Common myeloid progenitor, CD34-positive (primary cell): Measurements from ENCODE around the gene TMEM63B.

Experiments used
- CTCF ChIA-PET: fragments of 350-600 bp; sonication (Branson Sonifier 250); formaldehyde crosslinking; loops from one replicate; lab custom pipeline; 2021; ENCODE audit warnings: antibody characterized with exemption; lab: Charles Lee
- POLR2A ChIA-PET: fragments of 350-600 bp; sonication (Branson Sonifier 250); formaldehyde crosslinking; loops from one replicate; lab custom pipeline; 2021; ENCODE audit warnings: antibody characterized with exemption; lab: Charles Lee
- DNase-seq, 3 donors: peaks; one replicate each; pipeline versions ENCODE4 v3.0.0 to v3.0.0-alpha.2; 2013
- H3K27ac ChIP-seq, 2 experiments: 1 replicate in 1 of 2; 2 replicates in 1 of 2; pipeline ENCODE4 v1.7.0; 2013; ENCODE audit warnings: inconsistent platforms in 2 of 2, low read length in 2 of 2, mild to moderate bottlenecking in 2 of 2, low read depth in 1 of 2, moderate library complexity in 1 of 2; ENCODE audit not compliant: severe bottlenecking in 2 of 2, insufficient read depth in 1 of 2, poor library complexity in 1 of 2
- H3K27me3 ChIP-seq, 5 experiments: replicated peaks in 2 of 5; 1 replicate in 3 of 5; 2 replicates in 2 of 5; pipeline versions ENCODE4 v1.6.1 to v1.7.0; 2013; ENCODE audit warnings: low read length in 4 of 5, mild to moderate bottlenecking in 2 of 5, moderate library complexity in 2 of 5, inconsistent platforms in 1 of 5; ENCODE audit not compliant: insufficient read depth in 5 of 5, control insufficient read depth in 4 of 5
- H3K36me3 ChIP-seq, 4 experiments: 1 replicate in 2 of 4; 2 replicates in 2 of 4; pipeline versions ENCODE4 v1.6.1 to v1.7.0; 2013; ENCODE audit warnings: low read length in 3 of 4, control low read depth in 1 of 4, mild to moderate bottlenecking in 1 of 4; ENCODE audit not compliant: control insufficient read depth in 4 of 4, insufficient read depth in 4 of 4
- H3K4me1 ChIP-seq, 4 experiments: 1 replicate in 3 of 4; 2 replicates in 1 of 4; pipeline versions ENCODE4 v1.6.1 to v1.7.1; 2013; ENCODE audit warnings: low read length in 3 of 4, mild to moderate bottlenecking in 3 of 4, control low read depth in 1 of 4, inconsistent platforms in 1 of 4, moderate library complexity in 1 of 4; ENCODE audit not compliant: control insufficient read depth in 4 of 4, insufficient read depth in 4 of 4; ENCODE audit errors: control extremely low read depth in 1 of 4
- H3K4me3 ChIP-seq, 7 experiments: 1 replicate in 4 of 7; 2 replicates in 3 of 7; pipeline versions ENCODE4 v1.5.1 to v1.7.0; 2013; ENCODE audit warnings: mild to moderate bottlenecking in 7 of 7, low read length in 6 of 7, moderate library complexity in 6 of 7, inconsistent platforms in 2 of 7, low read depth in 2 of 7, control low read depth in 1 of 7; ENCODE audit not compliant: insufficient read depth in 4 of 7, control insufficient read depth in 1 of 7; ENCODE audit errors: extremely low read depth in 1 of 7
- H3K9me3 ChIP-seq, 5 experiments: 1 replicate in 4 of 5; 2 replicates in 1 of 5; pipeline versions ENCODE4 v1.6.1 to v1.7.1; 2013; ENCODE audit warnings: low read length in 4 of 5, mild to moderate bottlenecking in 2 of 5, inconsistent platforms in 1 of 5, low read depth in 1 of 5, moderate library complexity in 1 of 5; ENCODE audit not compliant: control insufficient read depth in 4 of 5, insufficient read depth in 2 of 5; ENCODE audit errors: control extremely low read depth in 1 of 5
- WGBS: methylation state at CpG from one replicate; pipeline ENCODE4 v1.1.5; 2013; ENCODE audit not compliant: insufficient coverage; 5-methylcytosine and 5-hydroxymethylcytosine counted together

Gene TMEM63B

GRCh38 chr6:44081753-44082152 is 45.6 kb upstream of the TMEM63B start:
- 91% methylated on average over 4 of the region's 6 CpGs for WGBS
- Histone ChIP-seq H3K27me3 (peaks cover 0 to 17% (median 10%) of the 10 kb centered on the region in 5 experiments), H3K36me3 (no peaks in the 10 kb centered on the region), H3K4me3 (no peak overlapping the region), H3K4me1 (peaks cover 0 to 17% (median 9%) of the 10 kb centered on the region in 4 experiments), H3K9me3 (no peaks in the 10 kb centered on the region), H3K27ac (no peak overlapping the region)
- no peak for DNase-seq
- CTCF ChIA-PET: interaction anchor here (1.3 to 3.4 kb wide), 3 partner anchors 308 to 360 kb away, joined by 3 to 17 read pairs (median 4); no protein-coding TSS in a partner anchor
- POLR2A ChIA-PET: interaction anchor here (0.6 kb wide), 1 partner anchor 357 kb away, joined by 3 read pairs; no protein-coding TSS in a partner anchor

DNA sequence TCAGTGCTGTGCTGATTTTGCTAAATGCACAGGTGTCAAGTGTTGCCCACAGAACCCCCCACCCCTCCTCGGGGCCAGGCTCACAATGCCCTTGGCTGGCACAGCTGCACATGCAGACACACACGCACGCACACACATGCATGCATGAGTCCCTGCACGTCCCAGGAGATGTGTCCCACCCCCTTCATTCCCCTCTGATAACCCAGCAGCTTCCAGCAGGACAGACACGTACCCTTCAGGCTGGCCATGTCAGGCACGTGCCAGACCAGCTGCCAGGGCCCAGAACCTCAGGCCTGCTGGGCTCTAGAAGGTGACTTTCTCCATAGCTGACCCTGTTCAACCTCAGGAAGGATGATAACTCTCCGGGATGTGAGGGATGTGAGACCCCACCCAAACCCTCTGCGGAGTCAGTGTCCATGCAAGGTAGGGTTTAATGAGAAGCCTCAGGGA is 44.5 kb upstream of the TMEM63B start:
- ChIA-PET CTCF (interaction anchor here (0.8 to 1.4 kb wide), 4 partner anchors 9 to 415 kb away, joined by 3 to 5 read pairs (median 4); no protein-coding TSS in a partner anchor), POLR2A (interaction anchor here (0.5 kb wide), 1 partner anchor 164 kb away, joined by 4 read pairs; no protein-coding TSS in a partner anchor)
- no peak for DNase-seq
- Histone ChIP-seq H3K36me3 (no peaks in the 10 kb centered on the region), H3K4me1 (peaks cover 0 to 15% (median 7%) of the 10 kb centered on the region in 4 experiments), H3K4me3 (no peak overlapping the region), H3K27me3 (peaks cover 0 to 6% (median 3%) of the 10 kb centered on the region in 5 experiments), H3K27ac (no peak overlapping the region), H3K9me3 (no peaks in the 10 kb centered on the region)
- WGBS: 94% methylated on average over 8 of the region's 8 CpGs

DNA sequence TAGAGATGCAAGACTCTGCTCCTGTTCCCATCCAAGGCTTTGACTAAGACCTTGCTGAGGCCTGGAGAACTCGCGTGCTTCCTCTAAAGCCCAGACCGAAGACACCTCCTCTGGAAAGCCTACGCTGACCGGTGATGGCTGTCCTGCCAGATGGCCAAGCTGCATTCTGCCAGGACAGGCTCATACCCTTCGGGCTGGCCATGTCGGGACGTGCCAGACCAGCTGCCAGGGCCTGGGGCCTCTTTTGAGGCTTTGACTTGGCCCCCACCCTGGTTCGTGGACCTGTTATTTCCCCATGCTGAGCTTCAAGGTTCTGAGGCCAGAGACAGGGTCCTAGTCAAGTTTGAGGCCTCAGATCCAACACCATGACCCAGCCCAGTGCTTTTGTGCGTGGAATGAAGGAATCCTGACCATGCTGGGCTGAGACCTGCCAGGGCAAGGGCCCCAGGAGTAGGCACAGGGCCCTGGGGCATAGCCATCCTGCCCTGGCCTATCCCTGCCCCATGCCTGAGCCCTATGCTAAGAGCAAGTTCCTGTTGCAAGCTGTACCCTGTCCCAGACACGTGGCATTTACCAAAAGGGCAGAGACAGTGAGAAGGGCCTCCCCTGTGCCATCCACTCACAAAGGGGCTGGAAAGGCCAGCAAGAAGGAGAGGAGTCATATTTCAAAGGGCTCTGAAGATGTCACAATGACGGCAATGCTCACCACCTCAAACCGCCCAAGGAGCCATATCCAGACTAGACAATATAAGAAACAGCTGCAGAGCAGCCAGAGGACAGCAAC is 42.9 kb upstream of the TMEM63B start:
- CTCF ChIA-PET: interaction anchor here (1.0 to 2.6 kb wide), 4 partner anchors 10 to 416 kb away, joined by 3 to 11 read pairs (median 4); no protein-coding TSS in a partner anchor
- POLR2A ChIA-PET: no interaction called here
- WGBS: over 99% methylated on average over 11 of the region's 13 CpGs
- peaks cover 0 to 13% (median 7%) of the 10 kb centered on the region in 4 experiments for H3K4me1 ChIP-seq
- DNase-seq: no peak
- H3K9me3 ChIP-seq: no peaks in the 10 kb centered on the region
- H3K27ac ChIP-seq: no peak overlapping the region
- no peaks in the 10 kb centered on the region for H3K36me3 ChIP-seq
- no peaks in the 10 kb centered on the region for H3K27me3 ChIP-seq
- H3K4me3 ChIP-seq: no peak overlapping the region

GRCh38 chr6:44085219-44085618 is 42.1 kb upstream of the TMEM63B start:
- Histone ChIP-seq H3K4me3 (no peak overlapping the region), H3K27ac (no peak overlapping the region), H3K4me1 (peaks cover 0 to 12% (median 7%) of the 10 kb centered on the region in 4 experiments), H3K36me3 (no peaks in the 10 kb centered on the region), H3K9me3 (no peaks in the 10 kb centered on the region), H3K27me3 (no peaks in the 10 kb centered on the region)
- DNase-seq: no peak
- ChIA-PET CTCF (interaction anchor here (1.0 to 3.4 kb wide), 6 partner anchors 9 to 417 kb away, joined by 3 to 11 read pairs (median 4); no protein-coding TSS in a partner anchor), POLR2A (no interaction called here)
- WGBS: 100% methylated on average over 1 of the region's 2 CpGs

- DNase-seq: no peak
- no peaks in the 10 kb centered on the region for H3K4me1 ChIP-seq
- H3K9me3 ChIP-seq: no peaks in the 10 kb centered on the region
- no peak overlapping the region for H3K4me3 ChIP-seq
- ChIA-PET CTCF (interaction anchor here (1.4 to 3.4 kb wide), 2 partner anchors 10 to 363 kb away, joined by 3 to 11 read pairs; no protein-coding TSS in a partner anchor), POLR2A (no interaction called here)
- 89% methylated on average over 7 of the region's 9 CpGs for WGBS
- H3K27ac ChIP-seq: no peak overlapping the region
- H3K27me3 ChIP-seq: no peaks in the 10 kb centered on the region
- no peaks in the 10 kb centered on the region for H3K36me3 ChIP-seq
Measured at GRCh38 chr6:44086931-44087574, 40.3 kb upstream of the TMEM63B start.

GRCh38 chr6:44087623-44088022 is 39.7 kb upstream of the TMEM63B start:
- POLR2A ChIA-PET: no interaction called here

More at GRCh38 chr6:44087623-44088022, 39.7 kb upstream of the TMEM63B start:
- no peak for DNase-seq
- Histone ChIP-seq H3K4me3 (no peak overlapping the region), H3K4me1 (no peaks in the 10 kb centered on the region), H3K9me3 (no peaks in the 10 kb centered on the region), H3K27me3 (no peaks in the 10 kb centered on the region), H3K27ac (no peak overlapping the region), H3K36me3 (no peaks in the 10 kb centered on the region)
- CTCF ChIA-PET: interaction anchor here (0.8 to 3.4 kb wide), 2 partner anchors 10 to 218 kb away, joined by 3 to 11 read pairs; no protein-coding TSS in a partner anchor
- WGBS: 100% methylated on average over 2 of the region's 2 CpGs
